GM20000 (cell line): ENCODE data around the gene LRP2BP.

Source experiments
- DNase-seq: peaks from one replicate; pipeline ENCODE4 v3.0.0; 2012; ENCODE audit warnings: low spot score
- CTCF ChIP-seq: IDR thresholded peaks from 2 replicates; pipeline ENCODE4 v1.5.1; 2012; ENCODE audit warnings: mild to moderate bottlenecking, control low read depth; ENCODE audit errors: extremely low read depth, missing control alignments

Gene LRP2BP

GRCh38 chr4:185382754-185383153 is 13.0 kb downstream of the LRP2BP start:
- TF ChIP-seq CTCF = no peak
- DNase-seq = no peak

- TF ChIP-seq CTCF = no peak
- no peak for DNase-seq
These were observed 14.2 kb downstream of the LRP2BP start for GRCh38 chr4:185381288-185382196.

- TF ChIP-seq CTCF = no peak
- no peak for DNase-seq
These were observed 15.4 kb downstream of the LRP2BP start for GRCh38 chr4:185380320-185380719.

GRCh38 chr4:185379326-185380295 is 16.1 kb downstream of the LRP2BP start:
- TF ChIP-seq CTCF = no peak
- DNase-seq = no peak

- no peak for DNase-seq
These were observed 17.5 kb downstream of the LRP2BP start for GRCh38 chr4:185378264-185378663.

GRCh38 chr4:185374573-185374972 is 21.2 kb downstream of the LRP2BP start:
- TF ChIP-seq CTCF = no peak
- DNase-seq = no peak

More at GRCh38 chr4:185378264-185378663, 17.5 kb downstream of the LRP2BP start:
- no peak for TF ChIP-seq CTCF
